HG02678 (cell line): ENCODE data around the gene KRTAP9-3.
"Not testable (repeated sequence)": the region's sequence is repeated elsewhere in the genome, so short reads cannot be mapped to it uniquely, and the experiment has no call there.

Experiments used
- ATAC-seq: cut with Tn5 transposase; IDR thresholded peaks from one replicate; pipeline ENCODE4 v1.9.1; 2021; ENCODE audit warnings: mild to moderate bottlenecking, moderate library complexity; ENCODE audit not compliant: unreplicated experiment

KRTAP9-3 gene

DNA sequence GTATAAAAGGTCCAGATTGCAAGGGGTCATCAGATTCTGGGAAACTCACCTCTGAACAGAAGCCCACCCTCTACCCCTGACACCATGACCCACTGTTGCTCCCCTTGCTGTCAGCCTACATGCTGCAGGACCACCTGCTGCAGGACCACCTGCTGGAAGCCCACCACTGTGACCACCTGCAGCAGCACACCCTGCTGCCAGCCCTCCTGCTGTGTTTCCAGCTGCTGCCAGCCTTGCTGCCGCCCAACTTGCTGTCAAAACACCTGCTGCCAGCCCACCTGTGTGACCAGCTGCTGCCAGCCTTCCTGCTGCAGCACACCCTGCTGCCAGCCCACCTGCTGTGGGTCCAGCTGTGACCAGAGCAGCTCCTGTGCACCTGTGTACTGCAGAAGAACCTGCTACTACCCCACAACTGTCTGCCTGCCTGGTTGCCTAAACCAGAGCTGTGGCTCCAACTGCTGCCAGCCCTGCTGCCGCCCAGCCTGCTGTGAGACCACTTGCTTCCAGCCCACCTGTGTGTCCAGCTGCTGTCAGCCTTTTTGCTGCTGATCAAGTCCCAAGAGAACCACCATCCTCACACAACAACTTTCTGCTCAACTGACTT lies 17.5 kb downstream of the KRTAP9-3 start, which contains the start of gene KRTAP9-4:
Gene KRTAP9-4, plus strand, starts transcription at position 51 of the 604 bp plus-strand sequence. Its CDS starts 34 bp downstream, at position 85.
- not testable (repeated sequence) for ATAC-seq

DNA sequence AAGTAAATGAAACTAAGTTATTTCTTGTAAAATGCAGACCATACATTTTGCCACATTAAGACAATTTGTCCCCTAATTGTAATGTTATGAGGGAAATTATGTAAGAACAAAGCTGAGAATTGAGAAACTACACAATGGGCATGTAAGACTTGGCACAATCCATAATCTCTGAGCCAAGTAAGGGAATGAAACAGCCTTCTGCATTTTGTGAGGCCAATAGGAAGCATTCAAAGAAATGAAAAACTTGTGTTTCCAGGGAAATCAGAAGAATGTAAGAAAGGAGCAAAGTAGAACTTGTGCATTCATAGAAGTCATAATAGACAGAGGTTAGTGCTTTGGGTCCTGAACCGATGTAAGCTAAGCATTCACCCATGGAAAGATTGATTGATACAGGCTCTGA lies 19.0 kb downstream of the KRTAP9-3 start:
- ATAC-seq: no peak

DNA sequence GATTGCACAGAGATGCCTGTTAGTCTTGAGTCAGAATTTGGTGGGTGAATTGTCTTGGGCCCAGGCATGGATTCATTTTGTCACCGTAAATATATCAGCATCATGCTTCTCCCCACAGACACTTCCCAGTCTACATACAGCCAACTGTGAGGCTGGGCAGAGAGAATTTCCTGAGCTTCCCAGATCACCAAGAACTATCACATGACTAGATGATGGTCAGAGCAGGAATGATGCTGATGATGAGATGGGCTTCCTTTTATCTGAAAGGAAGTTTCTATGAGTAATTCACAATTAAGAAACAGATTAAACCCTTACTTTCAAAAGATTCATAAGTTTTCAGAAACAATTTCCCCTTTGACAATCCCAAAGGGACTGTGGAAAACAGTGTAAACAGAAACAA lies 22.6 kb downstream of the KRTAP9-3 start:
- no peak for ATAC-seq

DNA sequence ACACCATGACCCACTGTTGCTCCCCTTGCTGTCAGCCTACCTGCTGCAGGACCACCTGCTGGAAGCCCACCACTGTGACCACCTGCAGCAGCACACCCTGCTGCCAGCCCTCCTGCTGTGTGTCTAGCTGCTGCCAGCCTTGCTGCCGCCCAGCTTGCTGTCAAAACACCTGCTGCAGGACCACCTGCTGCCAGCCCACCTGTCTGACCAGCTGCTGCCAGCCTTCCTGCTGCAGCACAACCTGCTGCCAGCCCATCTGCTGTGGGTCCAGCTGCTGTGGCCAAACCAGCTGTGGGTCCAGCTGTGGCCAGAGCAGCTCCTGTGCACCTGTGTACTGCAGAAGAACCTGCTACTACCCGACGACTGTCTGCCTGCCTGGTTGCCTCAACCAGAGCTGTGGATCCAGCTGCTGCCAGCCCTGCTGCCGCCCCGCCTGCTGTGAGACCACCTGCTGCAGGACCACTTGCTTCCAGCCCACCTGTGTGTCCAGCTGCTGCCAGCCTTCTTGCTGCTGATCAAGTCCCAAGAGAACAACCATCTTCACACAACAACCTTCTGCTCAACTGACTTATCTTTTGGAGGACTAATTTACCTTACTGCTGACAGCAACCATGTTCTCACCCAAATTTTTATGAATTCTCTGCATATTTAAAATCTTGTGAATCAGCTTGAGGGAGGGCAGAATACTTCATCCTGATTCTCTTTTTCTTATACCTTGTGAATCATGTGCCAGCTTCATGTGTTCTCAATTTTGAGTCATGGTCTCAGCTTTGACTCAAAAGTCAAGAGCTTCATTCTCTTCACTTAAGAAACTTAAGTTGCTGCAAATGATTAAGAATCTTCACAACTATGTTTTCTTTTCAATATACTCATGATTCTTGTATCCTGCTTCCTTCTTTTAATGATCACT lies 23.4 kb downstream of the KRTAP9-3 start, which contains the start of gene KRTAP9-9:
Gene KRTAP9-9, plus strand, starts transcription at position 4 of the 910 bp plus-strand sequence.
- not testable (repeated sequence) for ATAC-seq

DNA sequence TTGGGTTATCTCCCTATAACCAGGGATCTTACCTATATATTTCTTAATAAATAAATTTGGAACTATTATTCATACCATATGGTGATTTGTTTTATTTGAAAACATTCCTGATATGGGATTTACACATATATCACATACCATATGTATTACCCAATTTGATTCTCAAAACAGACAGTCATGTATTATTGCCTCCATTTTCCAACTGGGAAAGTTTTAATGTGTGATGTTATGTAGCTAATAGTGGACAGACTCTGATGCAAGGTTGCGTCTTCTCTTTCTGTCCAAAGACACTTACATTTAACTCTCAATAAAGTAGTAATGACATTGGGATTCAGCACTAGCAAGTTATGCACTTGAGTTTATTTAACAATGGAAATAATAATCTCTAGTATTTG lies 24.0 kb downstream of the KRTAP9-3 start:
- ATAC-seq: no peak

DNA sequence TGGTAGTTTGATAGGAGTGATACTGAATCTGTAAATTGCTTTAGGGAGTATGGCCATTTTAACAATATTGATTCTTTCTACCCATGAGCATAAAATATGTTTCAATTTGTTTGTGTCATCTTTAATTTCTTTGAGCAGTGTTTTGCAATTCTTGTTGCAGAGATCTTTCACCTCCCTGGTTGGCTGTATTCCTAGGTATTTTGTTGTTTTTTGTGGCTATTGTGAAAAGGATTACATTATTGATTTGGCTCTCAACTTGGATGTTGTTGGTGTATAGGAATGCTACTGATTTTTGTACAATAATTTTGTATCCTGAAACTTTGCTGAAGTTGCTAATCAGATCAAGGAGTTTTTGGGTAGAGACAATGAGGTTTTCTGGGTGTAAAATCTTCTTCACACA lies 26.2 kb downstream of the KRTAP9-3 start:
- no peak for ATAC-seq

DNA sequence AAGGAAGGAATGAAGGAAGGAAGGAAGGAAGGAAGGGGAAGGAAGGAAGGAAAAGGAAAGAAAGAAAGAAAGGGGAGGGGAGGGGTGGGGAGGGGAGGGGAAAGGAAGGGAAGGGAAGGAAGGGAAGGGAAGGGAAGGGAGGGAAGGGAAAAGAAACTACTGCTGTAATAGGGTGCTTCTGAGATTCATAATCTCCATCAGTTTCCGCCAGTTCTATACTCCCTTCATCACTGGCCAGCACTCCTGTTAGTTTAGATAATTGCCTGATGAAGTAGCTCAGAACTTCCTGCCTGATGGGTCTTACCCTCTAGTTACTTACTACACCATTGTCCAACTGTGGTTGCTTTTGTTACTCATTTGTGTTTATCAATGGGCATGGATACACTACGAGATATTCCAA lies 31.0 kb downstream of the KRTAP9-3 start:
- no peak for ATAC-seq

DNA sequence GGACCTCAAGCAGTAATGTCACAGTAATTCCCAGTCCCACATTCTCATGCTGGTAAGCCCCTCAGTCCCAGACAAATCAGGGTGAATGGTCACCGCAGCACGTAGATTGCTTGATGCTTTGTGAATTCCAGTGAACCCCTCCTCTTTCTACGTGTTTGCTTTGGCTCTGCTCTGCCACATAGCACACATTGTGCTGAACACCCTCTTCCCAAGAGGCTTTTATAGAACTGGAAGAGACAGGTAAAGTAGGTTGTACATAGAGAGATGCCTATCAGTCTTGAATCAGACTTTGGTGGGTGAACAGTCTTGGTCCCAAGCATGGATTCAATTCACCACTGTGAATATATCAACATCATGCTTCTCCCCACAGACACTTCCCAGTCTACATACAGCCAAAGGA lies 32.4 kb downstream of the KRTAP9-3 start:
- ATAC-seq: no peak

DNA sequence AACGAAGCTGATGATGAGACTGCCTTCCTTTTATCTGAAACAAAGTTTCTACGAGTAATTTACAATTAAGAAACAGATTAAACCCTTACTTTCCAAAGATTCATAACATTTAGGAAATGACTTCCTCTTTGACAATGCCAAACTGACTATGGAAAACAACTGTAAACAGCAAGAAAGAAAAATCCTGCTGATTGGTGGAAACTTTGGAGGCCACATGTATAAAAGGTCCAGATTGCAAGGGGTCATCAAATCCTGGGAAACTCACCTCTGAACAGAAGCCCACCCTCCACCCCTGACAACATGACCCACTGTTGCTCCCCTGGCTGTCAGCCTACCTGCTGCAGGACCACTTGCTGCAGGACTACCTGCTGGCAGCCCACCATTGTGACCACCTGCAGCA lies 32.8 kb downstream of the KRTAP9-3 start, which contains the start of gene KRTAP9-6:
Gene KRTAP9-6, plus strand, starts transcription at position 301 of the 400 bp plus-strand sequence. Its CDS starts 0 bp downstream, at position 301.
- no peak for ATAC-seq

DNA sequence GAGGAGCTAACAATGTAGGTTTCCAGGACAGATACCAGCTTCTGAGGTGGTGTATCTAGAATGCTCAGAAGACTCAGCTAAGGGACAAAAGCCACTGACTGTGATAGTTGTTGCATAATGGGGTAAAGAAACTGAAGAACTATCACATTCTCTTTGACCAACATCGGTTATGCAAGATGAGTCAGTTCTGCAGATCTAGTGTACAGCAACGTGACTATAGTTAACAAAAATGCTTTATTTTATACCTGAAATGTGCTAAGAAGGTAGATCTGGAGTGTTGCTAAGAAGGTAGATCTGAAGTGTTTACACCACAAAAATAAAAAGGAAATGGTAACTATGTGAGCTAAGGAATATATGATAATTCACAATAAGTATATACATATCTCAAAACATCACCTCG lies 35.5 kb downstream of the KRTAP9-3 start:
- ATAC-seq: no peak

DNA sequence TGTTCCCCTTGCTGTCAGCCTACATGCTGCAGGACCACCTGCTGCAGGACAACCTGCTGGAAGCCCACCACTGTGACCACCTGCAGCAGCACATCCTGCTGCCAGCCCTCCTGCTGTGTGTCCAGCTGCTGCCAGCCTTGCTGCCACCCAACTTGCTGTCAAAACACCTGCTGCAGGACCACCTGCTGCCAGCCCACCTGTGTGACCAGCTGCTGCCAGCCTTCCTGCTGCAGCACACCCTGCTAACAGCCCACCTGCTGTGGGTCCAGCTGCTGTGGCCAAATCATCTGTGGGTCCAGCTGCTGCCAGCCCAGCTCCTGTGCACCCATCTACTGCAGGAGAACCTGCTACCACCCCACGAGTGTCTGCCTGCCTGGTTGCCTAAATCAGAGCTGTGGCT lies 39.1 kb downstream of the KRTAP9-3 start:
- ATAC-seq: not testable (repeated sequence)

DNA sequence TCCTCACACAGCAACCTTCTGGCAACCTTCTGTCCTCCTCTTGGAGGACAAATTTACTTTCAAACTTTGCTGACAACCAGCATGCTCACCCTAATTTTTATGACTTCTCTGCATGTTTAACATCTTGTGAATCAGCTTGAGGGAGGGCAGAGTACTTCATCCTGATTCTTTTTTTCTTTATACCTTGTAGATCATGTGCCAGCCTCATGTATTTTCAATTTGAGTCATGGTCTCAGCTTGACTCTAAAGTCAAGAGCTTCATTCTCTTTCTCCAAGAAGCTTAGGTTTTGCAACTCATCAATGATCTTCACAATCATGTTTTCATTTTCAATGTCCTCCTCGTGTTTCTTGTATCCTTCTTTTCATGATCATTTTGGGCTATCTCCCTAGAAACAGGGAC lies 39.6 kb downstream of the KRTAP9-3 start:
- no peak for ATAC-seq

DNA sequence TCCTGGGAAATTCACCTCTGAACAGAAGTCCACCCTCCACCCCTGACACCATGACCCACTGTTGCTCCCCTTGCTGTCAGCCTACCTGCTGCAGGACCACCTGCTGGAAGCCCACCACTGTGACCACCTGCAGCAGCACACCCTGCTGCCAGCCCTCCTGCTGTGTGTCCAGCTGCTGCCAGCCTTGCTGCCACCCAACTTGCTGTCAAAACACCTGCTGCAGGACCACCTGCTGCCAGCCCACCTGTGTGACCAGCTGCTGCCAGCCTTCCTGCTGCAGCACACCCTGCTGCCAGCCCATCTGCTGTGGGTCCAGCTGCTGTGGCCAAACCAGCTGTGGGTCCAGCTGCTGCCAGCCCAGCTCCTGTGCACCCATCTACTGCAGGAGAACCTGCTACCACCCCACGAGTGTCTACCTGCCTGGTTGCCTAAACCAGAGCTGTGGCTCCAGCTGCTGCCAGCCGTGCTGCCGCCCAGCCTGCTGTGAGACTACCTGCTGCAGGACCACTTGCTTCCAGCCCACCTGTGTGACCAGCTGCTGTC lies 43.5 kb downstream of the KRTAP9-3 start, which contains the start of gene KRTAP9-7:
Gene KRTAP9-7, plus strand, starts transcription at position 51 of the 543 bp plus-strand sequence. Its CDS starts 0 bp downstream, at position 51.
- not testable (repeated sequence) for ATAC-seq

DNA sequence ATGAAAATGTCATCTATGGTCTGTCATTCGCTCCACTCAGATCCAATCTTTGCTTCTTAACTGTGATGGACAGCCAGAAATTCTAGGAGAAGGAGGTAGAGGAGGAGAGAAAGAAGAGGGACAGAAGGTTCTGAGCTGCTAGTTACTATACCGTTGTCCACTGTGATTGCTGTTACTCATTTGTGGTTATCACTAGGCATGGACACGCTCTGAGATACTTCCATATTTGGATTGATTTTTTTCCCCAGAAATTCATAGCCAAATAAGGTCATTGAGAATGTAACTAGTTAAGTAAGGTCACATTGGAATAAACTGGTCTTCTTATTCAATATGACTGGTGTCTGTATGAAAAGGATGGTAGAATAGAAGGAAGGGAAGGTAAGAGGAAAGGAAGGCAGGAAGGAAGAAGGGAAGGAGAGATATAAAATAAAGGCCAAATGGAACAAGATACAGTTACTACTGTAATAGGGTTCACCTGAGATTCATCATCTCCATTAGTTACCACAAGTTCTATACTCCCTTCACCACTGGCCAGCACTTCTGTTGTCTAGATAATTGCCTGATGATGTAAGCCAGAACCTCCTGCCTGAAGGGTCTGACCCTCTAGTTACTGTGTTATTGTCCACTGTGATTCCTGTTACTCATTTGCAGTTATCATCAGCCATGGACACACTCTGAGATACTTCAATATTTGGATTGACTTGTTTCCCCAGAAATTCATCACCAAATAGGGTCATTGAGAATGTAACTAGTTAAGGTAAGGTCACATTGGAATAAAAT lies 46.1 kb downstream of the KRTAP9-3 start:
- ATAC-seq: no peak
